Right lobe of liver (tissue), 6 donors: ENCODE data around the gene LSS. TPM values are rescaled to one million over a fixed set of nuclear protein-coding genes. Genes with fewer than 3 reads are reported as not detected.

ENCODE experiments used
- ATAC-seq, 4 donors: fragments of 200-7000 bp; cut with Tn5 transposase; one replicate each; pipeline ENCODE4 v1.9.1; 2020; ENCODE audit warnings: mild to moderate bottlenecking in 4 of 4, moderate library complexity in 4 of 4
- DNase-seq, 3 donors: peaks; one replicate each; pipeline ENCODE4 v3.0.0-alpha.2; 2020
- H3K27ac ChIP-seq, 3 donors: fragments of 200-600 bp; one replicate each; pipeline ENCODE4 v1.8.0; 2022
- H3K27me3 ChIP-seq, 2 donors: fragments of 200-600 bp; one replicate each; pipeline ENCODE4 v1.8.0; 2022
- H3K36me3 ChIP-seq, 4 donors: fragments of 200-600 bp; sonication (generic) in 1 of 4; one replicate each; pipeline versions ENCODE4 v1.5.1 to v1.8.0; 2017 to 2022; ENCODE audit warnings: control low read depth in 1 of 4
- H3K4me1 ChIP-seq, 4 donors: fragments of 200-600 bp; sonication (generic) in 1 of 4; one replicate each; pipeline versions ENCODE4 v1.5.1 to v1.8.0; 2017 to 2022; ENCODE audit warnings: control low read depth in 1 of 4
- H3K4me3 ChIP-seq, 3 donors: fragments of 200-600 bp; one replicate each; pipeline ENCODE4 v1.8.0; 2022
- H3K9me3 ChIP-seq, 4 donors: fragments of 200-600 bp; sonication (generic) in 1 of 4; one replicate each; pipeline versions ENCODE4 v1.5.1 to v1.8.0; 2017 to 2022; ENCODE audit warnings: control low read depth in 1 of 4
- CTCF ChIP-seq, 4 donors: fragments of 200-600 bp in 3 of 4; fragments of 450-650 bp in 1 of 4; IDR thresholded peaks; one replicate each; pipeline versions ENCODE4 v1.5.1 to v1.8.0; 2016 to 2022; ENCODE audit warnings: antibody characterized with exemption in 4 of 4, mild to moderate bottlenecking in 2 of 4
- POLR2A ChIP-seq: fragments of 450-650 bp; IDR thresholded peaks from one replicate; pipeline ENCODE4 v1.6.1; 2017; ENCODE audit warnings: antibody characterized with exemption, mild to moderate bottlenecking
- WGBS: methylation state at CpG from one replicate; pipeline ENCODE4 v1.1.6; 2018; ENCODE audit warnings: low coverage, low lambda C conversion rate; ENCODE audit not compliant: insufficient coverage; ENCODE audit errors: missing lambda C conversion rate; 5-methylcytosine and 5-hydroxymethylcytosine counted together
- intact Hi-C, 2 donors: fragments of 100-400 bp; cut with DNase I; formaldehyde crosslinking; loops; one replicate each; pipeline versions ENCODE4 v1.11.2 to v1.14.1; 2022
- total RNA-seq, 6 experiments: library from RNA; depleted of rRNA in 2 of 6; stranded (reverse); fragments of >200 nt in 2 of 6; fragmentation: NEBNext Ultra II Directional in 3 of 6; extraction: Animal tissue kit (Norgen Biotek cat#: 25700) in 3 of 6; gene quantifications; one replicate each; pipeline versions ENCODE4 v1.1.0 to v1.2.4, GENCODE V29; 2016 to 2023
- donor health status: DM: no; HTN: yes; CAD: no.
- donor health status: DM: no; HTN: no; CAD: no.
- donor health status: DM: no; HTN: no; CAD: no.
- donor health status: DM: no; HTN: yes; CAD: no.
- donor health status: DM: no; HTN: yes; CAD: no.

The LSS gene
- total RNA-seq, 6 experiments from 2014 or later: 37.0 to 103 (median 59.6) TPM

GRCh38 chr21:46248827-46249226 is 20.3 kb upstream of the LSS start:
- no peaks in the 10 kb centered on the region for H3K27me3 ChIP-seq
- H3K36me3 ChIP-seq: peaks cover 0 to 91% (median 40%) of the 10 kb centered on the region in 4 donors
- TF ChIP-seq POLR2A: no peak
- no peak for TF ChIP-seq CTCF (IDR thresholded peaks at IDR 0.05)
- ATAC-seq (no peak), DNase-seq (no peak)
- WGBS: 100% methylated on average over 1 of the region's 2 CpGs
- H3K27ac ChIP-seq: no peak overlapping the region
- intact Hi-C loops: no loop called here
- H3K4me1 ChIP-seq: no peaks in the 10 kb centered on the region
- no peak overlapping the region for H3K4me3 ChIP-seq
- no peaks in the 10 kb centered on the region for H3K9me3 ChIP-seq

- Histone ChIP-seq H3K36me3 (peaks cover 0 to 93% (median 39%) of the 10 kb centered on the region in 4 donors), H3K4me3 (no peak overlapping the region), H3K27ac (no peak overlapping the region), H3K27me3 (no peaks in the 10 kb centered on the region), H3K4me1 (no peaks in the 10 kb centered on the region), H3K9me3 (no peaks in the 10 kb centered on the region)
- 80% methylated on average over 1 of the region's 1 CpG for WGBS
- TF ChIP-seq POLR2A: no peak
- DNase-seq (no peak), ATAC-seq (no peak)
- intact Hi-C loops: no loop called here
These were observed 19.8 kb upstream of the LSS start for GRCh38 chr21:46248422-46248782.

GRCh38 chr21:46247699-46248421 is 19.3 kb upstream of the LSS start:
- WGBS: no CpG with 5 or more reads among the region's 3 CpGs
- Histone ChIP-seq H3K4me1 (no peaks in the 10 kb centered on the region), H3K27ac (no peak overlapping the region), H3K4me3 (no peak overlapping the region), H3K9me3 (no peaks in the 10 kb centered on the region), H3K27me3 (no peaks in the 10 kb centered on the region), H3K36me3 (peaks cover 0 to 96% (median 42%) of the 10 kb centered on the region in 4 donors)
- intact Hi-C loops: no loop called here
- ATAC-seq (no peak), DNase-seq (no peak)
- no peak for TF ChIP-seq POLR2A
- no peak for TF ChIP-seq CTCF (IDR thresholded peaks at IDR 0.05)

GRCh38 chr21:46246345-46246744 is 17.8 kb upstream of the LSS start:
- WGBS: 78% methylated on average over 6 of the region's 6 CpGs
- TF ChIP-seq POLR2A (no peak), CTCF (IDR thresholded peaks at IDR 0.05) (no peak)
- Histone ChIP-seq H3K27ac (no peak overlapping the region), H3K27me3 (no peaks in the 10 kb centered on the region), H3K36me3 (peaks cover 0 to 96% (median 44%) of the 10 kb centered on the region in 4 donors), H3K4me1 (no peaks in the 10 kb centered on the region), H3K9me3 (no peaks in the 10 kb centered on the region), H3K4me3 (no peak overlapping the region)
- ATAC-seq (no peak), DNase-seq (no peak)
- intact Hi-C loops: no loop called here

GRCh38 chr21:46245213-46245915 is 16.8 kb upstream of the LSS start:
- TF ChIP-seq POLR2A (no peak), CTCF (IDR thresholded peaks at IDR 0.05) (no peak)
- peaks cover 0 to 96% (median 42%) of the 10 kb centered on the region in 4 donors for H3K36me3 ChIP-seq
- WGBS: 84% methylated on average over 3 of the region's 3 CpGs
- no peaks in the 10 kb centered on the region for H3K9me3 ChIP-seq
- intact Hi-C loops: no loop called here
- H3K4me1 ChIP-seq: no peaks in the 10 kb centered on the region
- no peak overlapping the region for H3K4me3 ChIP-seq
- no peak for DNase-seq
- no peak overlapping the region for H3K27ac ChIP-seq
- ATAC-seq: no peak
- H3K27me3 ChIP-seq: no peaks in the 10 kb centered on the region
